ENCODE results near the gene ANKRD13B. TPM values are rescaled to one million over a fixed set of nuclear protein-coding genes. Genes with fewer than 3 reads are reported as not detected.

The ANKRD13B gene
- polyA plus RNA-seq, 6 donors from 2014 or later = not detected

DNA sequence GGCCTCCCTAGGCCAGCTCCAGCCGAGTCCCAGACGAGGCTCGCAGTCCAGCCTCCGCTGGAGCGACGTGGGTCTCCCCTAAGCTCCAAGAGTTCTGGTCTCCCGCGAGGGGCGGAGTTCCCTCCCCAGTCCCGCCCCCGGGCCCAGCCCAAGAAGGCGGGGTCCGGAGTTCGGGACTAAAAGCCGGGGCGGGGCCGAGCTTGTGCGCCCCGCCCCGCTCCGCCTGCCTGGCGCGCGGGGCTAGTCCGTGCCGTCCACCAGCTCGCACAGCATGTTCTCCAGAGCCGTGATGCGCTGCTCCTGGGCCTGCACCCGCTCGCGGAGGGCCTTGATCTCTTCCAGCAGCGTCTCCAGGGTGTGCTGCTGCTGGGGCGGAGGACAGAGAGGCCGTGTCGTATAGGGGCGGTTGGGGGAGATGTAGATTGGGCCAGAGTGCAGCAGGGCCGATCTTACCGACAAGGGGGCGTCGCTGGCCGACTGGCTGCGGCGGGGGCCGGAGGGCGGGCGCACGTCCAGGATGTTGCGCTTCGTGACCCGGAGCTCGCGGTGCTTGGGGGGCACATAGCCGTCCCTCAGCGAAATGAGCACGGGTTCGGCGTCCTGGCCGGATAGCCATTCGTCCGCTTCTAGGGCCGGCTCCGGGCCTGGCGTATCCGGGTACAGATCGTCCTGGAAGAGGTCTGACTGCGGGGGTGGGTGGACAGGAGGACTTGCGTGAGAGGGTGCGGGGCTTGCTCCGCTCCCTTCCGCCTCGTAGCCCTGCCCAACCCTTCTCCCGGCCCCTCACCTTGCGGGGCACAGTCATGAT lies 22.8 kb downstream of the ANKRD13B start:
- DNase-seq (peak; percentile 81), ATAC-seq (ENCODE audit: low read depth in 2 of 2) (peak; percentile 48 to 53)
- peaks cover 21 to 47% (median 42%) of the 10 kb centered on the region in 3 donors for H3K4me1 Mint-ChIP-seq
- peaks cover 11 to 29% (median 16%) of the 10 kb centered on the region in 3 donors for H3K27me3 Mint-ChIP-seq
- peak overlapping the region; percentile 80 to 93 (median 88) for H3K4me3 Mint-ChIP-seq
- H3K27ac Mint-ChIP-seq = peak overlapping the region in 1 of 6 donors; percentile 64
- no peaks in the 10 kb centered on the region for H3K36me3 Mint-ChIP-seq
- no peaks in the 10 kb centered on the region for H3K9me3 Mint-ChIP-seq

DNA sequence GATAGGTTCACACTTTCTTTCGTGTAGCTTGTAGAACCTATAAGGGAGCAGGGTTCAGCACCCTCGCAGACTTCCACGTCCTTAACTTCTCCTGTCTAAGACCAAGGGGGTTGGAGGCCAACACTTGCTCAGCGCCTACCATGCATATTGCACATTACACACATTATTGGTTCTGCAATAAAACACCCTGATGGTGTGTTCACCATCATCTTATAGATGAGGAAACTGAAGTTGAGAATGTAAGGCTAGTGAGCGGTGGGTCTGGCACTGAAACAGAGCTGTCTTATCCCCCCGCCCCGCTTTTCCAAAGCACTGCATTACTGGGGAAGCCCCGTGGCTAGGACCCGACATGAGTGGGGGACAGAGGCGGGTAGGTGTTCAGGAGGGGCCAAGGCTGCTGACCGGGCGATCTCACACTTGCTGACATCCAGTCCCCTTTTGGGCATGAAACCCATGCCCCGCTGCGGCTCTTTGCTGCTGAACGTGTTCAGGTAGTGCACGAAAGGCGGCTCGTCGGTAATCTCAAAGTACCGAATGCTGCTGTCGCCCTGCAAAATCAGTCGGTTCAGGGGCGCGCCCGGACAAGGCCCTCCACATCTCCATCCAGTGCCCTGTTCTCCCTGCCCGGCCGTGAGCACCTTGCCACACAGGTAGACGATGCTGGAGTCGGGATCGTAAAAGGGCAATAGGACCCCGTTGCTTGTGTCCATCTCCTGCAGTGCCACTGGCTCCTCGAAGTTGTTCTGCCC lies 23.5 kb downstream of the ANKRD13B start:
- no peaks in the 10 kb centered on the region for H3K36me3 Mint-ChIP-seq
- H3K27ac Mint-ChIP-seq = peak overlapping the region in 2 of 6 donors; percentile 30 to 61
- ATAC-seq (ENCODE audit: low read depth in 2 of 2) (no peak), DNase-seq (no peak)
- H3K4me1 Mint-ChIP-seq = peaks cover 21 to 47% (median 44%) of the 10 kb centered on the region in 3 donors
- peak overlapping the region; percentile 80 to 93 (median 88) for H3K4me3 Mint-ChIP-seq
- H3K9me3 Mint-ChIP-seq = no peaks in the 10 kb centered on the region
- peaks cover 11 to 29% (median 16%) of the 10 kb centered on the region in 3 donors for H3K27me3 Mint-ChIP-seq

DNA sequence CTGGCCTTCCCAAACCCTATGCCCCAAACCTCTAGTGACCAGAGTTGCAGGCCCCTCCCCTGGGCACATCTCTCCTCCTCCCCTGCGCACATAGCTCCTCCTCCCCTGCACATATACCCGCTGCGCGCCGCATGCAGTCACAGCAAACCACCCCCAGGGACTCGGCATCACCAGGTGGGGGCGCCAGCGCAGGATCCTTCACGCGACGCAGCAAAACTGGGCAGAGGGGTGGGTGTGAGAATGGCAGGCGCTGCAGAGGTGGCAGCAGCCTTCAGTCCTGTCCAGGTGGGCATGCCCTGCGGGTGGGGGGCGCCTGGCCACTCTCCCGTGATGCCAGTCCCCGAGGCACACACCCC lies 24.2 kb downstream of the ANKRD13B start:
- peak; percentile 80 for DNase-seq
- peaks cover 26 to 52% (median 51%) of the 10 kb centered on the region in 3 donors for H3K4me1 Mint-ChIP-seq
- peak overlapping the region; percentile 80 to 93 (median 88) for H3K4me3 Mint-ChIP-seq
- no peaks in the 10 kb centered on the region for H3K9me3 Mint-ChIP-seq
- peak; percentile 68 to 73 for ATAC-seq (ENCODE audit: low read depth in 2 of 2)
- H3K36me3 Mint-ChIP-seq = no peaks in the 10 kb centered on the region
- H3K27ac Mint-ChIP-seq = peak overlapping the region in 3 of 6 donors; percentile 30 to 82 (median 42)
- H3K27me3 Mint-ChIP-seq = peaks cover 11 to 29% (median 16%) of the 10 kb centered on the region in 3 donors

DNA sequence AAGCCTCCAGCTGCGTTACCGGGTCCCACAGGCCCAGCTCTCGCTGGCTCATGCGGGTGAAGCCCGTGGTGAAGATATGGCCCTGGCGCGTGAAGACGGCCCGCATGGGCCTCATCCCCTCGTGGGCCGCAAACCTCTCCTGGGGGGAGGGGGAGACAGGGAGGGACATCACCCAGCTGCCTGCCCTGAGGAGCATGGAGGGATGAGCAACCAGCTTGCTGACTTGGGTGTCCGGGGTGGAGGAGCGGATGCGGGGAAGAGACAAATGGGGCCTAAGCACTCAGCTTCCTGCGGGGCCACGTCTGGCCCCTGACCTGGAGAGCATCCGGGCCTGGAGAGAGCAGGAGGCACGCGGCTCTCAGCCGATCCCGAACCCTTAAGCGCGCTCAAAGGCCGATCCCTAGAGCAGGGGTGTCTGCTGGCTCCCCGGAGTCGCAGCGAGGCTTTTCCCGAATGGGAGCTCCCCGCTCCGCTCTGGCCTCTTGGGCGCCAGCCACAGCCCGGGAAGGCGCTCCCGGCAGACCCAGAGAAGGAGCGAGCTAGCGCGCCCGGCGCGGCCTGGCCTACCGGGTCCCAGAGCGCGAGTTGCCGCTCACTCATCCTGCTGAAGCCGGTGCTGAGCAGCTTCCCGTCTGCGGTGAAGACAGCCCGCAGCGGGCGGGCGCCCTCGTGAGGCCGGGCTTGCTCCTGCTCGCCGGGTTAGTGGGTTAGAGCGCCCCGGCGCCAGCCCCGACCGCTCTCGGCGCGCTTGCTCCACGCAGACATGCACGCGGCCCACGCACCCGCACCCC lies 24.7 kb downstream of the ANKRD13B start:
- peaks cover 11 to 29% (median 16%) of the 10 kb centered on the region in 3 donors for H3K27me3 Mint-ChIP-seq
- no peaks in the 10 kb centered on the region for H3K36me3 Mint-ChIP-seq
- H3K4me1 Mint-ChIP-seq = peaks cover 27 to 55% (median 53%) of the 10 kb centered on the region in 3 donors
- peak; percentile 62 for ATAC-seq (ENCODE audit: low read depth in 2 of 2)
- DNase-seq = peak; percentile 83
- H3K27ac Mint-ChIP-seq = peak overlapping the region in 3 of 6 donors; percentile 42 to 82 (median 82)
- peak overlapping the region; percentile 80 to 93 (median 88) for H3K4me3 Mint-ChIP-seq
- H3K9me3 Mint-ChIP-seq = no peaks in the 10 kb centered on the region

DNA sequence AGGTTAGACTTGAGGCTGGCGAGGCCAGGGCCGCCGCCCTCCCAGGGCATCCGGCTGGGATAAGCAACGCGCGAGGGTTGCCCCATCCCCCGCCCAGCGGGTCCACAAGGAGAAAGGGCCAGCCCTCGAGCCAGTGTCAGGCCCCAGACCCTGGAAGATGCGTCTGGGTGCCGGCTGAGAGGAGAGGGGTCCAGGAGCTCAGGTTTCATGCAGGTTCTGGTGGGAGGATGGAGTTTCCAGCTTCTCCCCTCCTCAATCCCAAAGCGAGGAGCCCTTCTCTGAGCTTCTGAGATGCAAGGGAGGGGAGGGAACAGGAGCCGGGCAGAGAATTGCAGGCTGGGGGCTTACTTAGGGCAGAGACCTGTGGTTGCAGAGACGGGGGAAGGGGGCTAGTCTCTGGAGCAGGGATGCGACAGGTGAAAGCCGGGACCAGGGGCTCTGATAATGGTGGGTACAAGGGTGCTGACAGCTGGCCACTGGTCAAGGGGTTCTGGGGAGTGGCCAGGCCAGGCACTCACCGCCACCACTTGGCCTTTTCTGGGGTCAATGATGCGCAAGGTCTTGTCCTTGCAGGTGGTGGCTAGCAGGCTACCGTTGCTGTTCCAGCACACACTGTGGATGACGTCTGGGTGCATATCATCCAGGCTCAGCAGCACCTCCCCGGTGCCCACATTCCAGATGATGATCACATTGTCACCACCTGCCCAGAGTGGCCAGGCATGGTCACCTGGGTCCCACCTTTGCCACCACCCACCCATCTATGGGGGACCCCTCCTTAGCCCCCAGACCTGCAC lies 25.5 kb downstream of the ANKRD13B start:
- H3K9me3 Mint-ChIP-seq = no peaks in the 10 kb centered on the region
- no peaks in the 10 kb centered on the region for H3K36me3 Mint-ChIP-seq
- DNase-seq (no peak), ATAC-seq (ENCODE audit: low read depth in 2 of 2) (no peak)
- H3K4me1 Mint-ChIP-seq = peaks cover 30 to 63% (median 60%) of the 10 kb centered on the region in 3 donors
- peaks cover 11 to 29% (median 16%) of the 10 kb centered on the region in 3 donors for H3K27me3 Mint-ChIP-seq
- H3K4me3 Mint-ChIP-seq = peak overlapping the region; percentile 20 to 93 (median 82)
- no peak overlapping the region for H3K27ac Mint-ChIP-seq

DNA sequence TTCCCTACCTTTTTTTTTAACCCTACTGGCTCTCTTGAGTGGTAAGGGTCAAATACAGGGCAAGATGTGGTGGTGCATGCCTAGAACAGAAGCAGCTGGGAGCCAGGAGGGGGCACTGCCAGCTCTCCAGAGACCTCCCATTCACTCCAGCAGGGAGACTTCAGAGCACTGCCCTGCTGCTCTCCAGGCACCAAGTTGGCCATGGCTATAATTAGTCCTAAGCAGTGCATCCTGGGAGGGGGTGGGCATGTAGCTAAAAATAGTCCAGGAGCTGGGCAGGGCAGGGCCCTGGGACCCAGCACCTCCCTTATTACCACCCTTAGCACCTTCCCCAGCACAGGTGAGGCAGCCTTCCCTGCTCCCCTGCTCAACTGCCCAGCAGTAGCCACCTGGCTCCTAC lies 26.3 kb downstream of the ANKRD13B start:
- no peaks in the 10 kb centered on the region for H3K9me3 Mint-ChIP-seq
- no peak for ATAC-seq (ENCODE audit: low read depth in 2 of 2)
- H3K36me3 Mint-ChIP-seq = no peaks in the 10 kb centered on the region
- no peak for DNase-seq
- H3K4me1 Mint-ChIP-seq = peaks cover 30 to 59% (median 56%) of the 10 kb centered on the region in 3 donors
- peaks cover 11 to 24% (median 16%) of the 10 kb centered on the region in 3 donors for H3K27me3 Mint-ChIP-seq
- no peak overlapping the region for H3K4me3 Mint-ChIP-seq
- no peak overlapping the region for H3K27ac Mint-ChIP-seq

DNA sequence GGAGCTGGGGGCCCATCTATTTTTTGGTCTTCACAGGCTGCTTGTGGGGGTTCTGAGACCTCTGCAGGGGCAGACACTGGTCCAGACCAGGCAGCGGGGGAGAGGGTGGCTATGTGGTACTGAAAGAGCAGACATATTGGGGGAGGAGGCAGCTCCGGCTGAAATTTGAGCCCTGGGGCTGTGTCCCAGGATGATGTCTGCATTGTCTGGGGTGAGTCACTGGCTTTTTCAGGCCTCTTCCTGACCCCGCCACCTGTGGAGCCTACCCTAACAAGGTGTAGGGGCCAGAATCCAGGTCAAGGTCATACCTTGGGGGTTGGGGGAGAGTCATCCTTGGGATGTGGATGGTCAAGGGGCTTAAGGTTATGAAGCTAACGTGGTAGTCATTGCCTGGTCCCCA lies 27.3 kb downstream of the ANKRD13B start:
- DNase-seq = no peak
- no peaks in the 10 kb centered on the region for H3K9me3 Mint-ChIP-seq
- H3K36me3 Mint-ChIP-seq = no peaks in the 10 kb centered on the region
- H3K4me3 Mint-ChIP-seq = peak overlapping the region in 3 of 8 donors; percentile 4 to 60 (median 5)
- peaks cover 11 to 15% (median 12%) of the 10 kb centered on the region in 3 donors for H3K27me3 Mint-ChIP-seq
- no peak overlapping the region for H3K27ac Mint-ChIP-seq
- no peak for ATAC-seq (ENCODE audit: low read depth in 2 of 2)
- peaks cover 23 to 49% (median 48%) of the 10 kb centered on the region in 3 donors for H3K4me1 Mint-ChIP-seq

DNA sequence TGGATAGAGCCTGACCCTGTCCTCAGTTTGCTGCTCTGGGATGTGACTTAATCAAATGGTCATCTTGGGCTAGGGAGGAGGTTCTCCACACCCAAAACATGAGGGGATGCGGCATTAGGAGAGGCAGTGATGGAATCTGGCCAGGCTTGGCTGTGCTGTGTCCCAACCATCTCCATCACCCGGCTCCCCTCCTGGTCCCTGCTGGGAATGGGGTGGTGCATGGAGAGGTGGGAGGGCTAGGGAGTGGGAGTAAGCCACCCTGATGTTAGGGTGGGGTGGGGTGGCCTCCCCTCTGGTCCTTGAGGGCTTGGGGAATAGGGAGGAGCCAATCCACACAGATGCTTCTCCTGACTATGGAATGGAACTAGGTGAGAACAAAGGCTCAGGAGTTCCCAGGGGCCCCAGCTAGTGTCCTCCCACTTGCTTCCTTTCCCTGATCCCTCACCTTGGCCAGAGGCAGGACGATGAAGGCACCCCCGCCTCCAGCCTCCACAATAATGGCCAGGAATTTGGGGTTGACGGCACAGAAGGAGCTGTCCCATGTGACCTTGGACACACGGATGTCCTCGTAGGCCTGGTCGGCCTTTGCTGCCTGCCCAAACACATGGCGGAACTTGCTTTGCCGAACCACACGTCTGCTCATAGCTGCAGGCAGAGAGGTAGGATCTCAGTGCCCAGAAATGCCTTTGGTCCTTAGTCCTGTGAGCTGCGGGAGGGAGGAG lies 28.0 kb downstream of the ANKRD13B start:
- peak overlapping the region in 6 of 8 donors; percentile 72 to 89 (median 78) for H3K4me3 Mint-ChIP-seq
- no peak for ATAC-seq (ENCODE audit: low read depth in 2 of 2)
- H3K27ac Mint-ChIP-seq = no peak overlapping the region

DNA sequence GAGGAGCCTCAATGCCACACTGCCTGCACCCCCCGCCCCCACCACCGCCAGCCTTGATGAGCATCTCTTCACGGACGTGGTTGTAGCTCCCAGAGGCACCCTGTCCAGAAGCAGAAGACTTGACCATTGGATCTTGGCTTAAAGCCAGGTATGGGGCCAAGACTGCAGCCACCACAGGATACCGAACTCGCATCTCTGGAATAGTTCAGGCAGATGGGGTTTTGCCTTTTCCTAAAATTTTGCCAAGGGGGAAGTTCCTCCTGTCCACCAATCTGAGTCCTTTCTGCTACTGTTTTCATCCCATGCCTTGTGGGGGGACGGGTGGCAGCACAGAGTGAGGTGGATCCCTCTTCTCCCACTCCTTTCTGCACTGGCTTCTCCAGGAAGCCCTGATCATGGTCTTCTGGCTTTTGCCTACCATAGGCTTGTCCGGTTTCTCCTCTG lies 28.8 kb downstream of the ANKRD13B start:
- peak overlapping the region in 2 of 6 donors; percentile 75 to 90 for H3K27ac Mint-ChIP-seq
- peak overlapping the region; percentile 72 to 93 (median 80) for H3K4me3 Mint-ChIP-seq
- no peaks in the 10 kb centered on the region for H3K36me3 Mint-ChIP-seq
- peaks cover 14 to 37% (median 34%) of the 10 kb centered on the region in 3 donors for H3K4me1 Mint-ChIP-seq
- peaks cover 5 to 7% (median 6%) of the 10 kb centered on the region in 3 donors for H3K27me3 Mint-ChIP-seq
- ATAC-seq (ENCODE audit: low read depth in 2 of 2) = no peak
- DNase-seq = no peak
- no peaks in the 10 kb centered on the region for H3K9me3 Mint-ChIP-seq

More for the DNA sequence above, 28.0 kb downstream of the ANKRD13B start:
- DNase-seq = no peak
- peaks cover 8 to 12% (median 11%) of the 10 kb centered on the region in 3 donors for H3K27me3 Mint-ChIP-seq
- H3K9me3 Mint-ChIP-seq = no peaks in the 10 kb centered on the region
- peaks cover 19 to 42% (median 42%) of the 10 kb centered on the region in 3 donors for H3K4me1 Mint-ChIP-seq
- H3K36me3 Mint-ChIP-seq = no peaks in the 10 kb centered on the region

DNA sequence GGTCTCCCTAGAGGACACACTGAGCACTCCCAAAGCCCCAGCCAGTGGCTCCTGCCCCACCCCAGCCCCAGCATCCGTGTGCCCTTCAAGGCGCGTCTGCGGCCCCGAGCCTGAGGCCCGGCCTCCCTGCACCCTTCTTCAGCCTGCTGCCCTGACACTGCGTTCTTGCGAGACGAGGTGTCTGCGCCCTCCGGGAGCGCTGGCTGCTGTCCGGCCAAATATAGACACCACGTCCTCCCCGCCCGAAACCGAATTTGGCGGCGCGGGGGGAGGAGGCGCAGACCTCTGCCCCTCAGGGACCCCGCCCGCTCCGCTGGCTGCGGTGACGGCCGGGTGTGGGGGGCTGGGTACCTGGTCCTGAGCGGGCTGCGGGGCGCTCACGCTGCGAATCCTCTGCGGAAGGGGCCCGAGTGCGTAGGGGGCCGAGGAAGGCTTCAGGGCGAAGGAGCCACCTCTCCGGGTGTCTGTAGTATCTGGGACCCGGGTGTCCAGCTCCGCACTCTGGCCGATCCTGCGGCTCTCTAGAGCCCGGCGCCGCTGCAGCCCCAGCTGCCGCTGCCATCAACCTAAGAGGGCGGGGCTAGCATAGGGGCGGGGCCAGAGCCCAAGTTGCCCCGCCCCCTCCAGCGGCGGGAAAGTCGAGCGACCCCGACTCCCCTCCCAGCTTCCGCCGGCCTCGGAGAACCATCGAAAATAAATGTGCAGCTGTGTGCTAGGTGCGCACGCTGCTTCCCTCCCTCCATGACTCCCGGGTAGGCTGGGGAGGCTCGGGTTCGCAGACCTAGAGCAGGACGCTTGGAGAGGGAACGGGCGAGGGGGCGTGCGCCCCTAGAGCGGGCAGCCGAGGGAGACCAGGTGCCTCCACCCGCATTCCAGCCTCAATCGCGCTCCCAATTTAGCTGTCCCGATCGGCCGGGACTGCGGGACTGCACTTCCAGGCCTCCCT lies 29.7 kb downstream of the ANKRD13B start, which contains the start of gene CORO6:
Gene CORO6 (minus strand): TSS at position 576 of the 946 bp plus-strand sequence. CDS start 1,491 bp downstream, outside the sequence.
- Mint-ChIP-seq H3K27ac (peak within 1 kb of the TSS in 4 of 6 donors; percentile 54 to 90 (median 74)), H3K4me3 (peak within 1 kb of the TSS; percentile 72 to 93 (median 82)), H3K27me3 (no peaks in the 10 kb centered on the region), H3K4me1 (peaks cover 8 to 34% (median 30%) of the 10 kb centered on the region in 3 donors), H3K9me3 (no peaks in the 10 kb centered on the region), H3K36me3 (no peaks in the 10 kb centered on the region)
- ATAC-seq (ENCODE audit: low read depth in 2 of 2) (peak; percentile 55 to 58), DNase-seq (peak; percentile 58)

DNA sequence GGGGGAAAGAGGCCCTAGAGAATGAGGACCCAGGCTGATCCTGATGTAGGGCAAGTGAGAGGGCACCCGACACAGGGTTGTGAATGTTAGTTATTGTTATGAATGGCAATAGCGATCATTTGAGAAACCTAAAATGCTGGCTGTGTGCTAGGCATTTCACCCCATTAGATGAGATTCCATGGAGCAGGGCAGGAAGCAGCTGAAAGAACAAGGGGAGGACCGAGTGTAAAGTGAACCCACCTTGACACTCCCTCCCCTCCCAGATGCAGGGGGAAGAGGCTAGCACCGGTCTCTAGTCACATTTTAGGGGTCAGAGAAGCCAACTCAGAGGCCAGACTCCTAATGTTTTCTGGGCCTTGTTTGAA lies 30.3 kb downstream of the ANKRD13B start:
- peak overlapping the region; percentile 72 to 93 (median 81) for H3K4me3 Mint-ChIP-seq
- peak overlapping the region in 2 of 6 donors; percentile 54 to 74 for H3K27ac Mint-ChIP-seq
- H3K9me3 Mint-ChIP-seq = no peaks in the 10 kb centered on the region
- H3K36me3 Mint-ChIP-seq = no peaks in the 10 kb centered on the region
- peaks cover 8 to 31% (median 31%) of the 10 kb centered on the region in 3 donors for H3K4me1 Mint-ChIP-seq
- no peak for DNase-seq
- no peaks in the 10 kb centered on the region for H3K27me3 Mint-ChIP-seq
- ATAC-seq (ENCODE audit: low read depth in 2 of 2) = no peak
